Measurements from ENCODE around the gene DYNLT4. TPM values are rescaled to one million over a fixed set of nuclear protein-coding genes. Genes with fewer than 3 reads are reported as not detected.
"Not testable (repeated sequence)": the region's sequence is repeated elsewhere in the genome, so short reads cannot be mapped to it uniquely, and the experiment has no call there.

The DYNLT4 gene
- total and polyA plus RNA-seq, 4 donors = 0.29 to 0.50 TPM; not detected in 2

DNA sequence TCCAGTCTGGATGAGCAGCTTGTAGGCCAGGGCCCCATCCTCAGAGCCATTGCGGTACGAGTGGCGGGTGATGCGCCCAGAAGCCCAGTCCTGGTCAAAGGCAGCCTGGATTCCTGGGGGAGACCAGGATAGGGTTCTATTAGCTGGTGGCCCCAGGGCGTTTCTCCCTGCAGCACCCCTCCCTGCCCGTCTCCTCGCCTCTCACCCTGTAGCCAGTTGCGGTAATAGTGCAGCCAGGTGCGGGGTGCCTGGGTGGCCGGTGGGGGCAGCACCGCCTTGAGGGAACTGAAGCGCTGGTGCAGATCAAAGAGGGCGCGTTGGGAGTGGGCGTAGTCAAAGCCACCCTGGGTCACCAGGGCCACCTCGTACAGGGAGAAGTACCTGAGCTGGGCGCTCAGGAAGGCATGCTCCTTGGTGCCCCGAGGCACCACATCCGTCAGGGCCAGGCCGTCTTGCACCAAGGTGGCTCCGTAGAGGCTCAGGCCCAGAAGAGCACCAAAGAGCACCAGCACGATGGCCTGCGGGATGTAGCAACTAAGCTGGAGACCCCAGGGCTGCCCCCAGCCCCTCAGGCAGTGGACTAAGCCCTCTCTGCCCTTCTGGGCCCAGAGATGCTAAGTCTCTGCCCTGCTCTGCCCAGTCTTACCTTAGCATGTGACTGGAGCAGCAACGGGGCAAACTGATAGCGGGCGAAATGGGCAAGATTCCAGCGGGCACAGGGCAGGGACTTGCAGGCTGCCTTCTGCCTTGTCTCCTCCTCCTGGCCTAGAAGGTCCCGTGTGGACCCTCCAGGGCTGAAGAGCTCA is 20.2 kb upstream of the DYNLT4 start (continued):
- TF ChIP-seq, protein P1, sequence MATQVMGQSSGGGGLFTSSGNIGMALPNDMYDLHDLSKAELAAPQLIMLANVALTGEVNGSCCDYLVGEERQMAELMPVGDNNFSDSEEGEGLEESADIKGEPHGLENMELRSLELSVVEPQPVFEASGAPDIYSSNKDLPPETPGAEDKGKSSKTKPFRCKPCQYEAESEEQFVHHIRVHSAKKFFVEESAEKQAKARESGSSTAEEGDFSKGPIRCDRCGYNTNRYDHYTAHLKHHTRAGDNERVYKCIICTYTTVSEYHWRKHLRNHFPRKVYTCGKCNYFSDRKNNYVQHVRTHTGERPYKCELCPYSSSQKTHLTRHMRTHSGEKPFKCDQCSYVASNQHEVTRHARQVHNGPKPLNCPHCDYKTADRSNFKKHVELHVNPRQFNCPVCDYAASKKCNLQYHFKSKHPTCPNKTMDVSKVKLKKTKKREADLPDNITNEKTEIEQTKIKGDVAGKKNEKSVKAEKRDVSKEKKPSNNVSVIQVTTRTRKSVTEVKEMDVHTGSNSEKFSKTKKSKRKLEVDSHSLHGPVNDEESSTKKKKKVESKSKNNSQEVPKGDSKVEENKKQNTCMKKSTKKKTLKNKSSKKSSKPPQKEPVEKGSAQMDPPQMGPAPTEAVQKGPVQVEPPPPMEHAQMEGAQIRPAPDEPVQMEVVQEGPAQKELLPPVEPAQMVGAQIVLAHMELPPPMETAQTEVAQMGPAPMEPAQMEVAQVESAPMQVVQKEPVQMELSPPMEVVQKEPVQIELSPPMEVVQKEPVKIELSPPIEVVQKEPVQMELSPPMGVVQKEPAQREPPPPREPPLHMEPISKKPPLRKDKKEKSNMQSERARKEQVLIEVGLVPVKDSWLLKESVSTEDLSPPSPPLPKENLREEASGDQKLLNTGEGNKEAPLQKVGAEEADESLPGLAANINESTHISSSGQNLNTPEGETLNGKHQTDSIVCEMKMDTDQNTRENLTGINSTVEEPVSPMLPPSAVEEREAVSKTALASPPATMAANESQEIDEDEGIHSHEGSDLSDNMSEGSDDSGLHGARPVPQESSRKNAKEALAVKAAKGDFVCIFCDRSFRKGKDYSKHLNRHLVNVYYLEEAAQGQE (IDR thresholded peaks at IDR 0.05) = no peak
- TF ChIP-seq GABPA (IDR thresholded peaks at IDR 0.05 in 1 of 2, conservative IDR thresholded peaks at IDR 0.05 in 1 of 2) (no peak), RXRA (IDR thresholded peaks at IDR 0.05) (no peak), HNF4A (conservative IDR thresholded peaks at IDR 0.05) (no peak)

- no peaks in the 10 kb centered on the region for H3K36me3 ChIP-seq (ENCODE audit: control insufficient read depth in 4 of 4, insufficient read depth in 3 of 4, low read depth in 1 of 4, low read length in 3 of 4)
- H3K27ac ChIP-seq (ENCODE audit: low read depth in 1 of 2, low read length in 2 of 2) = peak overlapping the region in 1 of 2 donors; percentile 21
- no peak for DNase-seq (ENCODE audit: low spot score)
- H3K9me3 ChIP-seq (ENCODE audit: control insufficient read depth in 4 of 4, low read length in 3 of 4) = no peaks in the 10 kb centered on the region
- TF ChIP-seq FOXA1 (IDR thresholded peaks at IDR 0.05) (no peak), RAD21 (IDR thresholded peaks at IDR 0.05) (no peak), FOXA2 (IDR thresholded peaks at IDR 0.05) (no peak), MAX (IDR thresholded peaks at IDR 0.05) (no peak), GABPA (IDR thresholded peaks at IDR 0.05 in 1 of 2, conservative IDR thresholded peaks at IDR 0.05 in 1 of 2) (no peak), RXRA (IDR thresholded peaks at IDR 0.05) (no peak), EGR1 (IDR thresholded peaks at IDR 0.05; ENCODE audit: low read depth in 2 of 2) (no peak), CTCF (IDR thresholded peaks at IDR 0.05; ENCODE audit: low read depth, low read length, missing input control) (no peak), YY1 (IDR thresholded peaks at IDR 0.05) (no peak), SP1 (IDR thresholded peaks at IDR 0.05) (no peak), TAF1 (conservative IDR thresholded peaks at IDR 0.05) (no peak), HNF4A (conservative IDR thresholded peaks at IDR 0.05) (no peak)
- TF ChIP-seq, protein P2, sequence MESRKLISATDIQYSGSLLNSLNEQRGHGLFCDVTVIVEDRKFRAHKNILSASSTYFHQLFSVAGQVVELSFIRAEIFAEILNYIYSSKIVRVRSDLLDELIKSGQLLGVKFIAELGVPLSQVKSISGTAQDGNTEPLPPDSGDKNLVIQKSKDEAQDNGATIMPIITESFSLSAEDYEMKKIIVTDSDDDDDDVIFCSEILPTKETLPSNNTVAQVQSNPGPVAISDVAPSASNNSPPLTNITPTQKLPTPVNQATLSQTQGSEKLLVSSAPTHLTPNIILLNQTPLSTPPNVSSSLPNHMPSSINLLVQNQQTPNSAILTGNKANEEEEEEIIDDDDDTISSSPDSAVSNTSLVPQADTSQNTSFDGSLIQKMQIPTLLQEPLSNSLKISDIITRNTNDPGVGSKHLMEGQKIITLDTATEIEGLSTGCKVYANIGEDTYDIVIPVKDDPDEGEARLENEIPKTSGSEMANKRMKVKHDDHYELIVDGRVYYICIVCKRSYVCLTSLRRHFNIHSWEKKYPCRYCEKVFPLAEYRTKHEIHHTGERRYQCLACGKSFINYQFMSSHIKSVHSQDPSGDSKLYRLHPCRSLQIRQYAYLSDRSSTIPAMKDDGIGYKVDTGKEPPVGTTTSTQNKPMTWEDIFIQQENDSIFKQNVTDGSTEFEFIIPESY (IDR thresholded peaks at IDR 0.05) = no peak
- H3K4me3 ChIP-seq (ENCODE audit: low read depth in 1 of 3, low read length in 3 of 3) = no peak overlapping the region
- peaks cover 0 to 3% (median 1%) of the 10 kb centered on the region in 4 donors for H3K4me1 ChIP-seq (ENCODE audit: control insufficient read depth in 4 of 4, insufficient read depth in 4 of 4, low read length in 3 of 4)
- no peak overlapping the region for H3K9ac ChIP-seq (ENCODE audit: low read depth in 1 of 2, low read length in 2 of 2)
- WGBS = 62% methylated on average over 24 of the region's 24 CpGs
- no peaks in the 10 kb centered on the region for H3K27me3 ChIP-seq (ENCODE audit: control insufficient read depth in 4 of 4, insufficient read depth in 4 of 4, low read length in 3 of 4)
These were observed 19.4 kb upstream of the DYNLT4 start for GRCh38 chr1:44826375-44827196.

- whole genome bisulfite sequencing = 96% methylated on average over 6 of the region's 6 CpGs
- H3K4me3 ChIP-seq (ENCODE audit: low read depth in 1 of 3, low read length in 3 of 3); H3K36me3 ChIP-seq (ENCODE audit: control insufficient read depth in 4 of 4, insufficient read depth in 3 of 4, low read depth in 1 of 4, low read length in 3 of 4); DNase-seq (ENCODE audit: low spot score); H3K27ac ChIP-seq (ENCODE audit: low read depth in 1 of 2, low read length in 2 of 2); H3K9me3 ChIP-seq (ENCODE audit: control insufficient read depth in 4 of 4, low read length in 3 of 4); H3K27me3 ChIP-seq (ENCODE audit: control insufficient read depth in 4 of 4, insufficient read depth in 4 of 4, low read length in 3 of 4); H3K9ac ChIP-seq (ENCODE audit: low read depth in 1 of 2, low read length in 2 of 2): not testable (repeated sequence)
- H3K4me1 ChIP-seq (ENCODE audit: control insufficient read depth in 4 of 4, insufficient read depth in 4 of 4, low read length in 3 of 4) = peaks cover 2 to 18% (median 9%) of the 10 kb centered on the region in 4 donors
These were observed 17.2 kb upstream of the DYNLT4 start for GRCh38 chr1:44824392-44824791.
